K562 (cell line): ENCODE data around the gene MMP23B. TPM values are rescaled to one million over a fixed set of nuclear protein-coding genes. Genes with fewer than 3 reads are reported as not detected.

ENCODE experiments used
- BRF1 ChIP-seq: IDR thresholded peaks from 3 replicates; pipeline ENCODE4 v1.6.1; 2011; ENCODE audit warnings: borderline replicate concordance, mild to moderate bottlenecking; ENCODE audit not compliant: insufficient read length; ENCODE audit errors: extremely low read depth
- CHD1 ChIP-seq: fragments of 200-600 bp; sonication (generic); IDR thresholded peaks from one replicate; pipeline ENCODE4 v1.6.1; 2012; ENCODE audit warnings: mild to moderate bottlenecking, moderate library complexity, low read length, inconsistent platforms
- ETS1 ChIP-seq: conservative IDR thresholded peaks from 2 replicates; pipeline ENCODE4 v1.6.1; 2011; ENCODE audit warnings: low read depth, mild to moderate bottlenecking, low read length; ENCODE audit not compliant: control insufficient read depth
- FOSL1 ChIP-seq: fragments of 200-800 bp; sonication (Bioruptor generic); conservative IDR thresholded peaks from 2 replicates; pipeline ENCODE4 v1.6.1; 2016; ENCODE audit warnings: missing genetic modification characterization, missing compliant biosample characterization
- FOXP1 ChIP-seq: sonication (generic); formaldehyde crosslinking; IDR thresholded peaks from 2 replicates; pipeline ENCODE4 v1.8.0; 2022; ENCODE audit warnings: mild to moderate bottlenecking, missing genetic modification reagents
- HDAC6 ChIP-seq: IDR thresholded peaks from 2 replicates; pipeline ENCODE4 v1.6.1; 2012; ENCODE audit warnings: low read depth, mild to moderate bottlenecking, control low read depth, inconsistent platforms, low read length, moderate library complexity
- HNRNPK ChIP-seq: fragments of 200-400 bp; formaldehyde crosslinking; IDR thresholded peaks from one replicate; pipeline ENCODE4 v1.6.1; 2018; ENCODE audit warnings: mild to moderate bottlenecking, low read depth, low read length; ENCODE audit not compliant: poor library complexity, severe bottlenecking
- KDM5B ChIP-seq: fragments of 200-600 bp; sonication (generic); IDR thresholded peaks from 2 replicates; pipeline ENCODE4 v1.6.1; 2012; ENCODE audit warnings: low read depth, mild to moderate bottlenecking, moderate library complexity, low read length, control low read depth, inconsistent platforms; ENCODE audit not compliant: insufficient replicate concordance
- MCM5 ChIP-seq: fragments of 450-650 bp; IDR thresholded peaks from 2 replicates; pipeline ENCODE4 v1.6.1; 2016; ENCODE audit warnings: low read depth
- MGA ChIP-seq: fragments of 450-650 bp; IDR thresholded peaks from 2 replicates; pipeline ENCODE4 v1.6.1; 2016; ENCODE audit warnings: mild to moderate bottlenecking, moderate library complexity
- MLLT1 ChIP-seq, 2 experiments: fragments of 450-650 bp; IDR thresholded peaks; 2 replicates each; pipeline ENCODE4 v1.6.1; 2016
- TAF9B ChIP-seq: fragments of 450-650 bp; IDR thresholded peaks from 2 replicates; pipeline ENCODE4 v1.6.1; 2018; ENCODE audit warnings: mild to moderate bottlenecking; ENCODE audit not compliant: partially characterized antibody
- polyA plus RNA-seq, 8 experiments: library from polyadenylated mRNA; depleted of rRNA in 4 of 8; stranded (reverse) in 5 of 8; unstranded in 3 of 8; fragments of >200 nt; fragmentation: Nextera tagmentation in 2 of 8; fragmentation: Illumina TruSeq in 1 of 8; extraction: Ambion mirVana in 2 of 8; extraction: Trizol in 1 of 8; gene quantifications; 2 replicates each; pipeline versions ENCODE4 v1.2.1 to v1.2.3, GENCODE V29; 2011 to 2014; ENCODE audit warnings: inconsistent platforms in 1 of 8, missing spikeins in 1 of 8
- total RNA-seq, 7 experiments: library from RNA; depleted of rRNA in 6 of 7; stranded (reverse); fragments of >200 nt in 6 of 7; fragmentation: Illumina TruSeq in 2 of 7; extraction: Trizol in 2 of 7; gene quantifications; 2 replicates each; pipeline versions ENCODE4 v1.2.1 to v1.2.3, GENCODE V29; 2011 to 2021; ENCODE audit warnings: low replicate concordance in 1 of 7

MMP23B gene
- total and polyA plus RNA-seq, 9 of the 15 experiments (the other 6 are each of a cell fraction or from before 2014, with no cell fraction given): 0.28 to 1.2 (median 0.41) TPM; not detected in 5

- TF ChIP-seq BRF1 (no peak), TAF9B (no peak), FOXP1 (CRISPR knock-in tag) (no peak), HDAC6 (no peak), KDM5B (no peak), CHD1 (no peak), FOSL1 (tag) (no peak), MCM5 (no peak), HNRNPK (no peak), ETS1 (no peak), MGA (no peak), MLLT1 (IDR thresholded peaks at IDR 0.05) (peak in 1 of 2 experiments; percentile 60; a peak in 1 of 4 replicates)
Observed at GRCh38 chr1:1596493-1597274, 35.3 kb upstream of the MMP23B start (continued).
